Upper lobe of right lung (tissue), 1 donor: ENCODE data around the gene STX12. TPM values are rescaled to one million over a fixed set of nuclear protein-coding genes. Genes with fewer than 3 reads are reported as not detected.

Source experiments
- ATAC-seq: fragments of 200-7000 bp; cut with Tn5 transposase; one replicate; pipeline ENCODE4 v1.9.1; 2020; ENCODE audit warnings: mild to moderate bottlenecking, moderate library complexity
- DNase-seq: peaks from one replicate; pipeline ENCODE4 v3.0.0-alpha.2; 2020
- H3K27ac ChIP-seq: fragments of 200-600 bp; one replicate; pipeline ENCODE4 v1.8.0; 2022
- H3K27me3 ChIP-seq: fragments of 200-600 bp; one replicate; pipeline ENCODE4 v1.8.0; 2022; ENCODE audit warnings: mild to moderate bottlenecking
- H3K36me3 ChIP-seq: fragments of 200-600 bp; one replicate; pipeline ENCODE4 v1.8.0; 2022
- H3K4me1 ChIP-seq: fragments of 200-600 bp; one replicate; pipeline ENCODE4 v1.8.0; 2022
- H3K4me3 ChIP-seq: fragments of 200-600 bp; one replicate; pipeline ENCODE4 v1.8.0; 2022; ENCODE audit warnings: mild to moderate bottlenecking
- H3K9me3 ChIP-seq: fragments of 200-600 bp; one replicate; pipeline ENCODE4 v1.8.0; 2022
- intact Hi-C: fragments of 100-400 bp; cut with DNase I; formaldehyde crosslinking; loops from one replicate; pipeline ENCODE4 v1.11.0; 2022
- total RNA-seq: library from RNA; stranded (reverse); fragmentation: NEBNext Ultra II Directional; extraction: Animal tissue kit (Norgen Biotek cat#: 25700); gene quantifications from one replicate; pipeline ENCODE4 v1.2.1, GENCODE V29; 2021
- TF ChIP-seq, protein P1 (sequence below): fragments of 200-600 bp; IDR thresholded peaks from one replicate; pipeline ENCODE4 v1.8.0; 2022; ENCODE audit warnings: antibody characterized with exemption
- donor health status: DM: no; HTN: yes; CAD: no; lungs with severe emphysema.

STX12 gene
- total RNA-seq, 1 donor from 2014 or later = 95.6 TPM

DNA sequence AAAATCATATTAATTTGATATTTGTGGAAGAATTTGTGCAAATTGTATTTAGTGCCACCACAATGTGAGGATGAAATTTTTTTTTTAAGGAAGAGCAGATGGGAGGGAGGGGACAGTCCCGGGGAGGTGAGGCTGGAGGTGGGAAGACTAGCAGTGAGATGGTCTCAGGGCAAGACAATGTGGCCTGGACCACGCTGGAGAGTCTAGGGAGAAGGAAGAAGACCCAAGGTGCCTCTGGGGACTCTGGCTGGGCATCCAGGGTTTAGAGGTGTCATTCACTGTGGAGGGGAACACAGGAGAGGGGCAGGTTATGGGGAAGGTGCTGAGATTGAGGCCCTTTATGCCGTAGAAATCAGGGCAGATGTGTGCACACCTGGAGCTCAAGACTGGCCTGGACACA is 89.0 kb downstream of the STX12 start:
- Histone ChIP-seq H3K36me3 (no peaks in the 10 kb centered on the region), H3K27ac (peak overlapping the region; percentile 86), H3K27me3 (no peaks in the 10 kb centered on the region), H3K4me1 (peaks cover 3% of the 10 kb centered on the region), H3K9me3 (no peaks in the 10 kb centered on the region), H3K4me3 (no peak overlapping the region)
- ATAC-seq = no peak
- intact Hi-C loops = loop anchor here (10.0 kb wide), 1 partner anchor 113 kb away; no protein-coding TSS in a partner anchor
- no peak for DNase-seq
- TF ChIP-seq, protein P1, sequence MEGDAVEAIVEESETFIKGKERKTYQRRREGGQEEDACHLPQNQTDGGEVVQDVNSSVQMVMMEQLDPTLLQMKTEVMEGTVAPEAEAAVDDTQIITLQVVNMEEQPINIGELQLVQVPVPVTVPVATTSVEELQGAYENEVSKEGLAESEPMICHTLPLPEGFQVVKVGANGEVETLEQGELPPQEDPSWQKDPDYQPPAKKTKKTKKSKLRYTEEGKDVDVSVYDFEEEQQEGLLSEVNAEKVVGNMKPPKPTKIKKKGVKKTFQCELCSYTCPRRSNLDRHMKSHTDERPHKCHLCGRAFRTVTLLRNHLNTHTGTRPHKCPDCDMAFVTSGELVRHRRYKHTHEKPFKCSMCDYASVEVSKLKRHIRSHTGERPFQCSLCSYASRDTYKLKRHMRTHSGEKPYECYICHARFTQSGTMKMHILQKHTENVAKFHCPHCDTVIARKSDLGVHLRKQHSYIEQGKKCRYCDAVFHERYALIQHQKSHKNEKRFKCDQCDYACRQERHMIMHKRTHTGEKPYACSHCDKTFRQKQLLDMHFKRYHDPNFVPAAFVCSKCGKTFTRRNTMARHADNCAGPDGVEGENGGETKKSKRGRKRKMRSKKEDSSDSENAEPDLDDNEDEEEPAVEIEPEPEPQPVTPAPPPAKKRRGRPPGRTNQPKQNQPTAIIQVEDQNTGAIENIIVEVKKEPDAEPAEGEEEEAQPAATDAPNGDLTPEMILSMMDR = no peak

GRCh38 chr1:27862671-27863537 is 89.9 kb downstream of the STX12 start:
- intact Hi-C loops = loop anchor here (10.0 kb wide), 1 partner anchor 112 kb away; no protein-coding TSS in a partner anchor
- Histone ChIP-seq H3K36me3 (no peaks in the 10 kb centered on the region), H3K27ac (peak overlapping the region; percentile 86), H3K9me3 (no peaks in the 10 kb centered on the region), H3K27me3 (no peaks in the 10 kb centered on the region), H3K4me1 (peaks cover 3% of the 10 kb centered on the region), H3K4me3 (no peak overlapping the region)
- TF ChIP-seq, protein P1 = no peak
- DNase-seq (peak; percentile 72), ATAC-seq (peak; percentile 89)

DNA sequence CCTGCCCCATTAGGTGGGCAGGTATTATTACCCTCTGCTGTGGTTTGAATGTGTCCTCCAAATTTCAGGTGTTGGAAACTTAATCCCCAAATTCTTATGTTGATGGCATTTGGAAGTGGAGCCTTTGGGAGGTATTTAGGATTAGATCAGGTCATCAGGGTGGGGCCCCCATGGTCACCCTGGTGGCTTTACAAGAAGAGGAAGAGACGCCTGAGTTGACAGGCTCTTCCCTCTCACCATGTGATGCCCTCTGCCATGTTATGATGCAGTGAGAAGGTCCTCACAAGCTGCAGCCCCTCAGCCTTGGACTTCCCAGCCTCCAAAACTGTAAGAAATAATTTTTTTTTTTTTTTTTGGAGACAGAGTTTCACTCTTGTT is 90.5 kb downstream of the STX12 start:
- Histone ChIP-seq H3K9me3 (no peaks in the 10 kb centered on the region), H3K27me3 (no peaks in the 10 kb centered on the region), H3K27ac (peak overlapping the region; percentile 86), H3K36me3 (no peaks in the 10 kb centered on the region), H3K4me1 (peaks cover 7% of the 10 kb centered on the region), H3K4me3 (no peak overlapping the region)
- TF ChIP-seq, protein P1 = no peak
- DNase-seq (peak; percentile 69), ATAC-seq (peak; percentile 76)
- intact Hi-C loops = loop anchor here (10.0 kb wide), 1 partner anchor 111 kb away; no protein-coding TSS in a partner anchor

- ATAC-seq (peak; percentile 75), DNase-seq (no peak)
- intact Hi-C loops = loop anchor here (10.0 kb wide), 1 partner anchor 110 kb away; no protein-coding TSS in a partner anchor
- H3K9me3 ChIP-seq = no peaks in the 10 kb centered on the region
- no peaks in the 10 kb centered on the region for H3K27me3 ChIP-seq
- H3K4me1 ChIP-seq = peaks cover 15% of the 10 kb centered on the region
- no peak overlapping the region for H3K4me3 ChIP-seq
- H3K27ac ChIP-seq = peak overlapping the region; percentile 86
- no peaks in the 10 kb centered on the region for H3K36me3 ChIP-seq
- TF ChIP-seq, protein P1 = no peak
Observed at GRCh38 chr1:27864264-27864895, 91.4 kb downstream of the STX12 start.

DNA sequence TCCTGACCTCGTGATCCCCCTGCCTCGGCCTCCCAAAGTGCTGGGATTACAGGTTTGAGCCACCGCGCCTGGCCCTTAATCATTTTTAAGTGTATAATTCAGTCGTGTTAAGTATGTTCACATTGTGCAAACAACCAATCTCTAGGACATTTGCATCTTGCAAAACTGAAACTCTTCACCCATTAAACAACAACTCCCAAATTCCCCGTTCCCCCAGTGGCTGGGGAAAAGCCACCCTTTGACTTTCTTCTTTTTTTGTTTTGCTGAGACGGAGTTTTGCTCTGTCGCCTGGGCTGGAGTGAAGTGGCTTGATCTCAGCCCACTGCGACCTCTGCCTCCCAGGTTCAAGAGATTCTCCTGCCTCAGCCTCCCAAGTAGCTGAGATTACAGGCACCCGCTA is 92.8 kb downstream of the STX12 start:
- Histone ChIP-seq H3K9me3 (no peaks in the 10 kb centered on the region), H3K27me3 (no peaks in the 10 kb centered on the region), H3K4me3 (no peak overlapping the region), H3K36me3 (no peaks in the 10 kb centered on the region), H3K4me1 (peaks cover 21% of the 10 kb centered on the region), H3K27ac (peak overlapping the region; percentile 8)
- DNase-seq (no peak), ATAC-seq (no peak)
- TF ChIP-seq, protein P1 = no peak
- intact Hi-C loops = loop anchor here (10.0 kb wide), 1 partner anchor 109 kb away; no protein-coding TSS in a partner anchor
